GM06990 (cell line): ENCODE results near the gene DZIP1.

Experiments used
- DNase-seq: peaks from one replicate; pipeline ENCODE4 v3.0.0-alpha.2; 2011; ENCODE audit not compliant: insufficient read length; ENCODE audit errors: extremely low read depth
- H3K27me3 ChIP-seq: replicated peaks from 2 replicates; pipeline ENCODE4 v1.6.0; 2011; ENCODE audit warnings: low read length; ENCODE audit not compliant: control insufficient read depth, insufficient read depth
- H3K36me3 ChIP-seq: 2 replicates; pipeline ENCODE4 v1.5.1; 2011; ENCODE audit warnings: low read length; ENCODE audit not compliant: control insufficient read depth, insufficient read depth
- H3K4me3 ChIP-seq: replicated peaks from 2 replicates; pipeline ENCODE4 v1.5.1; 2011; ENCODE audit warnings: low read depth, mild to moderate bottlenecking, control low read depth, low read length
- TF ChIP-seq, protein P1 (sequence below): IDR thresholded peaks from 2 replicates; pipeline ENCODE4 v1.5.1; 2011; ENCODE audit warnings: low read length, control low read depth, mild to moderate bottlenecking, inconsistent platforms; ENCODE audit not compliant: insufficient read depth, poor library complexity, severe bottlenecking

DZIP1 gene

DNA sequence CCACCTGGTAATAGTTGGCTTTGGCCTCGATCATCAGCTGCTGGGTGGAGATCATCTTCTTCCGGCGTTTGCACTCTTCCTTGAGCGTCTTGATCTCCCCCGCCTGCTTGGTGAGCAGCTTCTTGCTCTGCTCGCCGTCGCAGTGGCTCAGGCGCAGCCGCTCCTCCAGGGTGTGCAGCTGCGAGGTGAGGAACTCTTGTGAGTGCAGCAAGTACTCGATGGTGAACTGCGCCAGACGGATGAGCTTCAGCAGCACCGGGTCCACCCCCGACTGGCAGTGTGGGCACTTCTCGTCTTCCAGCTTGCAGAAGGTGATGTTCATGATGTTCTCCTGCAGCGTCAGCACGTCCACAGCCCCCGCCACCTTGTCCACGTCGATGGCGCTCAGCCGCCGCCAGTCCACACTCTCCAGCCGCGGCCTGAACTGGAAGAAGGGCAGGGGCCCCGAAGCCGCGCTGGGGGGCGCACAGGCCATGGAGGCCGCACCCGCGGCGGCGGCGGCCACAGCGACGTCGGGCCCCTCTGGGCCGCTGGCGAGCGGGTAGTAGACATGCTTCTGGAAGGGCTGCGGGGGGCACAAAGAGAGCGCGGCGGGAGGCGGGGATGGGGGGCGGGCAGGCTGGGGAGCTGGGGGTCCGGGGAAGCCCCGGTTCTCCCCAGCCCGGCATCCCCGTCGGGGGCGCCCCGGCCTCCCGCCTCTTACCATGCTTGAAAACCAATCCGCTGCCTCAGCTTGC, 3.0 kb downstream of the DZIP1 start:
- H3K27me3 ChIP-seq: no peaks in the 10 kb centered on the region
- no peak for DNase-seq
- TF ChIP-seq, protein P1, sequence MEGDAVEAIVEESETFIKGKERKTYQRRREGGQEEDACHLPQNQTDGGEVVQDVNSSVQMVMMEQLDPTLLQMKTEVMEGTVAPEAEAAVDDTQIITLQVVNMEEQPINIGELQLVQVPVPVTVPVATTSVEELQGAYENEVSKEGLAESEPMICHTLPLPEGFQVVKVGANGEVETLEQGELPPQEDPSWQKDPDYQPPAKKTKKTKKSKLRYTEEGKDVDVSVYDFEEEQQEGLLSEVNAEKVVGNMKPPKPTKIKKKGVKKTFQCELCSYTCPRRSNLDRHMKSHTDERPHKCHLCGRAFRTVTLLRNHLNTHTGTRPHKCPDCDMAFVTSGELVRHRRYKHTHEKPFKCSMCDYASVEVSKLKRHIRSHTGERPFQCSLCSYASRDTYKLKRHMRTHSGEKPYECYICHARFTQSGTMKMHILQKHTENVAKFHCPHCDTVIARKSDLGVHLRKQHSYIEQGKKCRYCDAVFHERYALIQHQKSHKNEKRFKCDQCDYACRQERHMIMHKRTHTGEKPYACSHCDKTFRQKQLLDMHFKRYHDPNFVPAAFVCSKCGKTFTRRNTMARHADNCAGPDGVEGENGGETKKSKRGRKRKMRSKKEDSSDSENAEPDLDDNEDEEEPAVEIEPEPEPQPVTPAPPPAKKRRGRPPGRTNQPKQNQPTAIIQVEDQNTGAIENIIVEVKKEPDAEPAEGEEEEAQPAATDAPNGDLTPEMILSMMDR: no peak
- H3K4me3 ChIP-seq: no peak overlapping the region
- H3K36me3 ChIP-seq: no peaks in the 10 kb centered on the region

DNA sequence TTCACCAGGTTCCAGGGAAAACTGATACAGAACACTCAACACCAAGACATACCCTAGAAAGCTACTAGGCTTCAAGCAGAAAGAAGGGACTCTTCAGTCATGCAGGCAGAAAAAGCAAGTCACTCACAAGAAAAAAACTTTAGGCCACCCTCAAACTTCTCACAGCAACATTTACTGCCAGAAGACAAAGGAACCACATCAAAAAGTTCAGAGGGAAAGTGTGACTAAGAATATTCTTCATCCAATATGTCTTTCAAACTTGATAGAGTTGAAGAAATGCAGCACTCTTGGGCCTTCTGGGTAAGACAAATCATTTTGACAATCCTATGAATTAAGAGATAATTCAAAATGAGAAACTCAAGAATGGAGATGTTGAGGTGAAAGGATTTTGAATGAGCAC, 7.7 kb downstream of the DZIP1 start:
- no peak overlapping the region for H3K4me3 ChIP-seq
- TF ChIP-seq, protein P1: no peak
- H3K36me3 ChIP-seq: no peaks in the 10 kb centered on the region
- no peak for DNase-seq
- no peaks in the 10 kb centered on the region for H3K27me3 ChIP-seq

DNA sequence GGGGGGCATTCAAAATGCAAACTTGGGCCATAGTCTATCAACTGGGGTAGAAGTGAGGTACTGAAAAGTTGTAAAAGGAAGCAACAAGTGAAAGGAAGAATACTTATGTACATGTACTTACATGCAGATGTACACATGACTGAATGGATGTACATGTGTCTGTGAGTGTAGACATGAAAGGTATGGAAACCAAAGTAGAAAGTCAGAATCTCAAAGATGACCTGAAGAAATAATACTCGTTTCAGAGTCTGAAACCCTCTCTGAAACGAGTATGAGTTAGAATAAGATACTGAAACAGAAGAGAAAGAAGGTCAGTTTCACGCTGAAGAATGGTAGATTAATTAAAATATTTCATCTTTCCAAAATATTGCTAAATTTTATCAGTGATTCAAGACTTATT, 13.9 kb downstream of the DZIP1 start:
- H3K4me3 ChIP-seq: no peak overlapping the region
- no peak for DNase-seq
- no peaks in the 10 kb centered on the region for H3K36me3 ChIP-seq
- TF ChIP-seq, protein P1: no peak
- H3K27me3 ChIP-seq: no peaks in the 10 kb centered on the region

DNA sequence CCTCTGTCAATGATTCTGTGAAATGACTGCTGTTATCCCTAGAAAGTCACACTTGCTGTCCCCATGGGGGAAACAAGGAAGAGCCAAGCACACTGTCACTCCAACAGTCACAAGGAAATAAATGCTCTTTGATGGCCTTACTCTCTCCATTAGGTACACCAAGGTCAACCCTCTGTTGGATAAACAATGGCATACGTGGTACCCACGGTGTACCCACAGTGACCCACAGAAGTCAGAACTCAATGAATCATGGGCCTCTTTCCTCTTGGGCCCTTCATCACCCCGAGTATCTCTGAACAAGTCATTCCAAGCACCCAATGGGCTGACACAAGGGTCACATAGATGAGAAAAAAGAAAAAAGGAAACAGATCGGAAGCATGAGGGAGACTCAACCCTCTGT, 15.4 kb downstream of the DZIP1 start:
- no peaks in the 10 kb centered on the region for H3K27me3 ChIP-seq
- no peaks in the 10 kb centered on the region for H3K36me3 ChIP-seq
- DNase-seq: no peak
- TF ChIP-seq, protein P1: no peak
- H3K4me3 ChIP-seq: no peak overlapping the region

DNA sequence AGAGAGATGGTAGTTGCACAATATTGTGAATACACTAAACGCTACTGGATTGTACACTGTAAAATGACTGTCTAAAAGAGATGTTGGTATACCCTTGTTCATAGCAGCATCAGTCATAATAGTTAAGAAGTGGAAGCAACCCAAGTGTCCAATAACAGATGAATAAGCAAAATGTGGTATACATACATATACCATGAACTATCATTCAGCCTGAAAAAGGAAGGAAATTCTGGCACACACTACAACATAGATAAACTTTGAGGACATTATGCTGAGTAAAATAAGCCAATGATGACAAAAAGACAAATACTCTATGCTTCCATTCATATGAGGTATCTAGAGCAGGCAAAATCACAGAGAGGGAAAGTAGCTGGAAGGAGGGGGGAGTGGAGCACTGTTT, 16.0 kb downstream of the DZIP1 start:
- DNase-seq: no peak
- Histone ChIP-seq H3K36me3 (no peaks in the 10 kb centered on the region), H3K27me3 (no peaks in the 10 kb centered on the region), H3K4me3 (no peak overlapping the region)
- TF ChIP-seq, protein P1: no peak

DNA sequence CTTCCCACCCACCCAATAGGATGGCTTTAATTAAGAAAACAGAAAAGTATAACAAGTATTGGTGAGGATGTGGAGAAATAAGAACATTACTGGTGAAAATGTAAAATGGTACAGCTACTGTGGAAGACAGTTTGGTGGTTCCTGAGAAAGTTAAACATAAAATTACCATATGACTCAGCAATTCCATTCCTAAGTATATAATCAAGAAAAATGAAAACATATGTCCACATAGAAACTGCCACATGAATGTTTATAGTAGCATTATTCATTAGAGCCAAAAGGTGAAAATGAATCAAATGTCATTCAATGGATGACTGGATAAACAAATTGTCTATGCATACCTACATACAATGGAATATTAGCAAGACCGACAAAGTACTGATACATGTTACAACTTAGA, 16.9 kb downstream of the DZIP1 start:
- no peak for DNase-seq
- no peak overlapping the region for H3K4me3 ChIP-seq
- no peaks in the 10 kb centered on the region for H3K36me3 ChIP-seq
- H3K27me3 ChIP-seq: no peaks in the 10 kb centered on the region
- TF ChIP-seq, protein P1: no peak
